ENCODE results near the gene CRACR2B.

Gene CRACR2B

DNA sequence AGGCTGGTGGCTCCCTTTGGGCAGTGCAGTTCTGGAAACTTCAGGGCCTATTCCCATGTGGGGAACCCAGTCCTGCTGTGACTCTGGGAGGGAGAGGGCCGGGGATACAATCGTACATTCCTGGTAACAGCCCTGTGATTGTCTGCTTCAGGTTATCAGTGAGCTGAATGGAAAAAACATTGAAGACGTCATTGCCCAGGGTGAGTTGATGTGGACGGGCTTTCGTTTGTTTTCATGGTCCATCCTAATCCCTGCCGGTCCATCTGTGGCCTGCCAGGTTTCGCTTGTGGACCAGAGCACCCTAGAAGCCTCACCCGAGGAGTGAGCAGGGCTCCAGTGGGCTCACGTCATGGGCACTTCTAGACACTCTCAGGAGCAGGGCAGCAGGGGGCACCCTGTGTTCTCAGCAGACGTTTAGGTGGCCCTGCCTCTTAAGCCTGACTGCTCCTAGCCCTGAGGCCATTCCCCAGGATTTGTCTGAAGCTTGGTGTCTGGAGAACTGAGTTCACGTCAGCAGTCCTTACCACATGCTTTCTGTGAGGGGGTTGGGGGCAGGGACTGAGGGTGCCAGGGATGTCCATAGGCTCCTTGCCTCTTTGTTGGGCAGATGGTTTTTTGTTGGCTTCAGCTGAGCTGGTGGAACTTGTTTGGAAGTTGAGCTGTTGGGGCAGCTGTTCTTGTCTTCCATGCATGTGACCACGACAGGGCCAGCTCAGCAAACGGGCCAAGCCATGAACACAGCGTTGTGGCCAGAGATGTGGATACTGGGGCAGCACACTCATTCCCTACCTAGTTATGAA is 16.1 kb upstream of the CRACR2B start:
- DNase-seq = no peak

DNA sequence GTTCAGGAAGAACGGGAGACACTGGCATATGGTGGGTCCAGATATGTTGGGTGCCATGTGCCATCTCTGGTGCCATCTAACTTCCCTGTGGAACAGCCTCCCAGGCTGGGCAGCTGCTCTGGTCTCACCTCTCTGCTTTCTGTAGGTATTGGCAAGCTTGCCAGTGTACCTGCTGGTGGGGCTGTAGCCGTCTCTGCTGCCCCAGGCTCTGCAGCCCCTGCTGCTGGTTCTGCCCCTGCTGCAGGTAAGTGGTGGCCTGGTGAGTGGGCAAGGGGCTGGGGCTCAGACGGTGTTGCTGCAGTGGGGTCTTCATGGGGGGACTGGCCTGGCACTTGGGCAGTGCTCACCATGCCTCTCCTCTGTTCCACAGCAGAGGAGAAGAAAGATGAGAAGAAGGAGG is 15.3 kb upstream of the CRACR2B start:
- DNase-seq = no peak

DNA sequence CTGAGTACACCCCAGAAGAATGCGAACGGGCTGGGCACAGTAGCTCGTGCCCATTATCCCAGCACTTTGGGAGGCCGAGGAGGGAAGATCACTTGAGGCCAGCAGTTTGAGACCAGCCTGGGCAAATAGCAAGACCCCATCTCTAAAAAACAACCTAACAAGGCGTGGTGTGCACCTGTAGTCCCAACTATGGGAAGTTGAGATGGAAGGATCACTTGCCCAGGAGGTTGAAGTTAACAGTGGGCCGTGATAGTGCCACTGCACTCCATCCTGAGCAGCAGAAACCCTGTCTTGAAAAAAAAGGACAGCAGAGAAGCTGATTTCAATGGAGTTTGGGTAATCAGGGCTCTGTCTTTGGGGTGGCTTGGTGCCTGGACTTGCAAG is 14.7 kb upstream of the CRACR2B start:
- DNase-seq = no peak

DNA sequence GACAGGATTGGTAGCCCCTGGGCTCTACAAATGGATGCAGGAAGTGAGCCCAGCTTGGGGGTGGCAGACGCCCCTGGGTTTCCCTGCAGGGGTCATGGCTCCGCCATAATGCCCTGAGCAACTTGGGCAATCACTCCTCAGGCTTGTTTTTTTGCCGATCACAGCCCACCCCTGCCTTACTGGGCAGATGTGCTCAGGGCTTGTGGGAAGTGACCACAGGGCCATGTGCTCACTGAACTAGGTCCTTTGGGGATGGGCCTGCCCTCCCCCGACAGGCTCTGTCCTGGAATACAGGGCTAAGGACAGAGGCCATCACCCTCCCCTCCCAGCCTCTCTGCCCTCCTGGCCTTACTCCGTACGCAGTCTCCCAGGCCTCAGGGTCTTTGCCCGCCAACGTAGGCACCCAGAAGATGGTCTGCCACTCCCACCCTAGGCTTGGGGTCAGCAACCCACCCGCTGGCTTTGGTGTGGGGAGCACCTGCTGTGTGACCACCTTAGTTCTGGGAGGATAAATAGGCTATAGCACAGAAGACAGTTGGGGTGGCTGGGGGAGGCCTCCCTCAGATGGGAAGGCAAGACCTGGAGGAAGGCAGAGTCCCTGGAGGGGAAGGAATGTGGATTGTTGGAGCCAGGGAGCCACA is 14.1 kb upstream of the CRACR2B start:
- DNase-seq = no peak

DNA sequence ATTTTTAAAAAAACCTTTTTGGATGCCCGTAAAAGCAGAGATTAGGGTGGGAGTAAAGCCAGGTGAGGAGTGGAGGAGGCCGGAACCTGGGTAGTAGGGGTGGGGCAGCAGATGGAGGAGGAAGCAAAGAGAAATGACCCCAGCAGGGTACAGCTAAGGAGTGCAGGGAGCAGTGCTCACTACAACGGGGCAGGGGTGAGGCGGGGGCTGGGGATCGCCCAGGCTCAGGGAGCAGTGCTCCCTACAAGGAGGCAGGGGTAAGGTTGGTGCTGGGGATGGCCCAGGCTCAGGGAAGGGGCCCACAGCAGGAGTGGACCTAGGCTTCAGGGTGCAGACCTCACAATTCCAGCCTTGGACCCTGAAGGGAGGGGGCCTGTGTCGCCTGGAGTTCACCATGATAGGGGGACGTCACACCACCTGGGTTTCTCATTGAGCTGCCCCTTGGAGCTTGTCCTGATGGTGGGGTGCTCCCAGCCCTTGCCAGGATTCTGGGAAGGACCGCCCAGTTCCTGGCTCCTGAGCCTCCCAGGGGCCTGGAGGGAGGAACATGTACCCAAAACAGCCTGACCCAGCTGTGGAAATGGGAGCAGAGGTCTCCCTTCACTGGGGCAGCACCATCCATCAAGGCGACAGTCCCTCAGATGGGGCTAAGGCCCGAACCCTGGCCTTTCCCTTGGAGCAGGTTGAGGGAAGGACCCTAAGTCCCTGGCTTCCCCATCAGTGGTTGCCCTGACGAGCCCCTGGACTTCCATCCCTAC is 11.9 kb upstream of the CRACR2B start:
- DNase-seq = no peak

DNA sequence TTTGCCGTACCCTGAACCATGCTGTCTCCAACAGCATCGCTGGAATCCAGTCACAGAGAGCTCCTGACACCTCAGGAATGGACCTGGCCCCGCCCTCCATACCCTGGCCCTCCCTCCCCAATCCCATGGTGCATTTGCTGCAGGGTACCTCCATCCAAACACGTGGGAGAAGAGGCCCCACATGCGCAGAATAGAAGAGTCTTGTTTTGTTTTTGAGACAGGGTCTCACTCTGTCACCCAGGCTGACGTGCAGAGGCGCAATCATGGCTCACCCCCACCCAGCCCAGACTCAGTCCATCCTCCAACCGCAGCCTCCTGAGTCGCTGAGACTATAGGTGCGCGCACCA is 11.3 kb upstream of the CRACR2B start:
- no peak for DNase-seq

DNA sequence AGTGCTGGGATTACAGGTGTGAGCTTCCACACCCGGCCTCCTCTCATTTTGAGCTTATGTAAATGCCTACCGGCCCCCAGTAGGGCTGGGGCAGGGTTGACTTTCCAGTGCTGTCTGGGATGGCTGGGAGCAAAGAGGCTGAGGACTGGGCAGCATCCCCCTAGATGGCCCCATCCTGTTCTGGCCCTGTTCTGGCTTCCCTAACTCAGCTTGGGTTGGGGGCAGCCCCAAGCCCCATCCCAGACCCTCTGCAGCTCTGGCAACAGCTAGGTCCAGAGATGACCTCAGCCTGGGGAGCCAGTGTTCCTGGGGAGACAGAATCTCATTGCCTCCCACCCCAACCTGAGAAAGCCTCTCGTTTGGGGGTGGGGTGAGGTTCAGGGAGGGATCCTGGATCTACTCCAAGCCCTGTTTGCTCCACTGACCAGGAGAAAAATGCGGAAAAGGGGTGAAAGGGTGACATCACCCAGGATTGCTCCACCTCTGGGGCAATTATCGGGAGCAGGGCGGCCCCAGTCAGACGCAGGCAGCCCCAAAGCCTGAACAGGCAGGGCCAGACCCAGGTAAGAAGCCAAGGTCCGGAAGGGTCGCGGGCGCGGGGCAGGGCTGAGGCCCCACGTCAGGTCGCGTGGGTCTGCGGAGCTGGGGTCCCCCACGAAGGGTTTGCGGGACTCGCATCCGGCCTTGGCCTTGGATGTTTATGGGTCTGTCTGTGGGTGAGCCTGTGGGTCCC is 9.2 kb upstream of the CRACR2B start, which contains the start of gene PNPLA2:
Gene PNPLA2 (plus strand): TSS at position 519 of the 733 bp plus-strand sequence. CDS start 805 bp downstream, outside the sequence.
- no peak for DNase-seq

DNA sequence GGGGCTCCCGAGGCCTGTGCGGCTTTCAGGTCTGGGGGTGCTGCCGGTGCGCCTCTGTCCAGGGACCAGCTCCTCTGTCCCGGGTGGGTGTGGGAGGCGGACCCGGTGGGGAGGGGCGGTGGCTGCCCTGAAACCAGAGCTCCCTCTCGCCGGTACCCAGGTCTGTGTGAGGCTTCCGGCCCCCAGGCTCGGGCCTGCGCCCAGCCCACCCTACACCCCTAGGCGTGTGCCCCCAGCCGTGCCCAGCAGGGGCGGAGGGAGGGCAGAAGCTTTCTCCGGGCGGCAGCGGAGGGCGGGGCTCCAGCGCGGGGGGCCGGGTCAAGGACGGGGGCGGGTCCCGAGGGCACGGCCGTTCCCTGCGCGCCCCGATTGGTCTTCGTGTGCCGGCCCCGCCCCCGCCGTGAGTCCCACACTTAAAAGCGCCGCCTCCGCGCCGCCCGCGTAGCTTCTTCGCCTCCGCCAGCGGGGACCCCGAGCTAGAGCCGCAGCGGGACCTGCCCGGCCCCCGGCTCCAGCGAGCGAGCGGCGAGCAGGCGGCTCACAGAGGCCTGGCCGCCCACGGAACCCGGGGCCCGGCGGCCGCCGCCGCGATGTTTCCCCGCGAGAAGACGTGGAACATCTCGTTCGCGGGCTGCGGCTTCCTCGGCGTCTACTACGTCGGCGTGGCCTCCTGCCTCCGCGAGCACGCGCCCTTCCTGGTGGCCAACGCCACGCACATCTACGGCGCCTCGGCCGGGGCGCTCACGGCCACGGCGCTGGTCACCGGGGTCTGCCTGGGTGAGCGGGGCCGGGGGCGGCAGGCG is 8.4 kb upstream of the CRACR2B start:
- peak; percentile 85 to 91 (median 88) for DNase-seq

DNA sequence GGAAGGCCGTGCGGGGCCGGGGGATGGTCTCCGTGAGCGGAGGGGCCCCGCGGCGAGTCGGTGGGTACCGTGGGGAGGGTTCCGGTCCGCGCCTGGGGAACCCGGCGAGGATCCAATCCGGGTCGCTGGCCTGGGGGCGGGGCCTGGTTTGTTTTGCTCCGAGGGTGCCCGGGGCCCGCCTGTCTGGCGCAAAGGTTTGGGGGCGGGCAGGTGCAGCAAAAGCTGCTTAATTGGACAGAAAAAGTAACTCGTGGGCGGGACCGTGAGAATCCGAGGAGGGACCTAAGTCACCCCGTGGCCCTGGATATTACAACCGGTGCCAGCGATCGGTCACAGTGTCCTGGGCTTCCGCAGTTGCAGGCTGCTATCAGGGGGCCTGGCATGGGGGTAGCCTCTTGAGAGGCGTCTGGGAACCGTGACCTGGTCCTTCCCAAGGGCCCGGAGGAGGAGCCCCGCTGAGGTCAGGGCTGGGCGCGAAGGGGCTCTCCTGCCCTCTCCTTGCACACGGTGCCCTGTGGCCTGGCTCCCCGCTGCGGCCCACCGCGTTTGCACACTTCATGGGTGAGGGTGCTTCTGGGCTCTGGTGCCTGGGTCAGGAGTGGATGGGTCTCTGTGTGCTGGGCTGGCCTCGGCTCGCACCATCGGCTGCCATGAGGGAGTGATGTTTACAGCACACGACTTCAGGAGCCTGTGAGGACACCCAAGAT is 7.6 kb upstream of the CRACR2B start:
- DNase-seq = peak; percentile 84 to 96 (median 90)

DNA sequence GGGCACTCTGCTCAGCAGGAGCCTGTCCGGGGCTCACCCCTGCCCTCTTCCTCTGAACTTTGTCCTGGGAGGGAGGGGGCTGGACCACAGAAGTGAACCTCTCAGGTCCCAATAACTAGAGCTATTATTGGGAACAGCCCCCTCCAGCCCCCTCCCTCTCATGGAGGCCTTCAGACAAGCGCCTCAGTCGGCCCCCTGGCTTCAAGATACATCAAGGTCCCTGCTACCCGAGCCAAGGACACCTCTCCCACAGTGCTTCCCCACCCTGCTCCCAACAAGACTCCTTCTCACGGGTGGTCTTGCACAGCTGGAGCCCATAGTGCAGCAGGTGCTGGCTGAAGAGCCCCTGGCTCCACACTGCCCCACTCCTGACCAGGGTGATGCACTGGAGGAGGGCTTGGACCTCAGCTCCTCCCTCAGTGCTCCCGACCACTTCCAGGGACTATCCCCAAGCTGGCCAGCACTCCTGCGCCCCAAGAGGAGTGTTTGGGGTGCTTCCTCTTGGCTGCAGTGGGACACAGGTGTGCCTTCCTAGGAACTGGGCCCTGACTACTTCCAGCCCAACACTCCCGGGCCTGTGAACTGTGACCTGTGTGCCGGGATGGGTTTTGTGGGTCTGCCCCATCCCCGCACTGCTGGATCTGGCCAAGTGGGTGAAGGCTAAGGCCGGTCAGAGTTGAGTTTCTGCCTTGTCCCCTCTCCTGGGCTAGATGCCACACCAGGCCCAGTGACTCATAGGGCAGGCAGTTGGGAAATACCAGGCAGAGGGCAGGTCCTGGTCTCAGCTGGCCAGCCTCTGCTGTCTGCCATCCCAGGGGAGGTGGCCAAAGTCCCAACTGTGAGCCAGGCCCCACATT is 6.8 kb upstream of the CRACR2B start:
- no peak for DNase-seq

DNA sequence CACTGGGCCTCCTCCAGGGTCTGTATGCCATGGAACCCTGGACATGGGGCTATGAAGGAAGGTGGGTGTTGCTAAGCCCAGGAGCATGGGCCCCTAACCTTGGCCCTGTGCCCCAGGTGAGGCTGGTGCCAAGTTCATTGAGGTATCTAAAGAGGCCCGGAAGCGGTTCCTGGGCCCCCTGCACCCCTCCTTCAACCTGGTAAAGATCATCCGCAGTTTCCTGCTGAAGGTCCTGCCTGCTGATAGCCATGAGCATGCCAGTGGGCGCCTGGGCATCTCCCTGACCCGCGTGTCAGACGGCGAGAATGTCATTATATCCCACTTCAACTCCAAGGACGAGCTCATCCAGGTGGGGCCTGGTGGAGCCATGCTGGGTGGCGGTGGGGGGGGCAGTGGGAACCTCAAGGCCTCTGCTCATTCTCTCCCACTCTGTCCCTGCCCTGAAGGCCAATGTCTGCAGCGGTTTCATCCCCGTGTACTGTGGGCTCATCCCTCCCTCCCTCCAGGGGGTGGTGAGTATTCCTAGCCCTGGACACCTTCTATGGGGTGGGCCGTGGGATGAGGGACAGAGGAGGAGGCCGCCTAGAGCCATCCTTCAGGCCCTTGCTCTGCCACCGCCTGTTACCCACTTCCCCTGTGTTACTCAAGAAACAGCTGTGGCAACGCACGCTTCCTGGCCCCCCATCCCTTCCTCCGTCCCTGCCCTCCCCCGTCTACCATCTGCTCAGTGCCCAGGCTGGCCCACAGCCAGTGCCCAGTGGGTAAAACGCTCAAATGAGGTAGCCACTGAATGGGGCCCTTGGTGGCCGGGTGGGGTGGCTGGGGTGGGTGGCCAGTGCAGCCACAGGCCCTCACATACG is 6.0 kb upstream of the CRACR2B start:
- DNase-seq = no peak

DNA sequence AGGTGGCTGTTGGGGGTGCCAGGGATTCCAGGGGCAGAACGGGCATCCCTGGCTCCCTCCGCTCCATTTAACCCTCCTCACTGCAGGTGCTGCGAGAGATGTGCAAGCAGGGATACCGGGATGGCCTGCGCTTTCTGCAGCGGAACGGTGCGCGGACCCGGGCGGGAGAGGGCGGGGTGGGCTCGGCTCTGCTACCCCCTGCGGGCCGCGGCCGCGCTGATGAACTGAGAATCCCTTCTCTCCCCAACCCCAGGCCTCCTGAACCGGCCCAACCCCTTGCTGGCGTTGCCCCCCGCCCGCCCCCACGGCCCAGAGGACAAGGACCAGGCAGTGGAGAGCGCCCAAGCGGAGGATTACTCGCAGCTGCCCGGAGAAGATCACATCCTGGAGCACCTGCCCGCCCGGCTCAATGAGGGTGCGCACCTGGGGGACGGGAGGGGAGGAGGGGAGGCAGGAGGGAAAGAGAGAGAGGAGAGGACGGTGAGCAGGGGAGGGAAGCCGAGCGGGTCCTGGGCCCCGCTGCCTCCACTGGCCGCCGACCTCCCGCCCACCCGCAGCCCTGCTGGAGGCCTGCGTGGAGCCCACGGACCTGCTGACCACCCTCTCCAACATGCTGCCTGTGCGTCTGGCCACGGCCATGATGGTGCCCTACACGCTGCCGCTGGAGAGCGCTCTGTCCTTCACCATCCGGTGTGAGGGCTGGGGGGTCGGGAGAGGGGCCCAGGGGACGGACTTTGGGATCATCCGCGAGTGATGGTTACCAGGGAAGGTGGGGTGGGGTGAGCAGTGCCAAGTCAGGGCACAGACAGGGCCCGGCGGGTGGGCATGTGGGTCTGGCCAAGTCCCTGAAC is 4.1 kb upstream of the CRACR2B start:
- no peak for DNase-seq

DNA sequence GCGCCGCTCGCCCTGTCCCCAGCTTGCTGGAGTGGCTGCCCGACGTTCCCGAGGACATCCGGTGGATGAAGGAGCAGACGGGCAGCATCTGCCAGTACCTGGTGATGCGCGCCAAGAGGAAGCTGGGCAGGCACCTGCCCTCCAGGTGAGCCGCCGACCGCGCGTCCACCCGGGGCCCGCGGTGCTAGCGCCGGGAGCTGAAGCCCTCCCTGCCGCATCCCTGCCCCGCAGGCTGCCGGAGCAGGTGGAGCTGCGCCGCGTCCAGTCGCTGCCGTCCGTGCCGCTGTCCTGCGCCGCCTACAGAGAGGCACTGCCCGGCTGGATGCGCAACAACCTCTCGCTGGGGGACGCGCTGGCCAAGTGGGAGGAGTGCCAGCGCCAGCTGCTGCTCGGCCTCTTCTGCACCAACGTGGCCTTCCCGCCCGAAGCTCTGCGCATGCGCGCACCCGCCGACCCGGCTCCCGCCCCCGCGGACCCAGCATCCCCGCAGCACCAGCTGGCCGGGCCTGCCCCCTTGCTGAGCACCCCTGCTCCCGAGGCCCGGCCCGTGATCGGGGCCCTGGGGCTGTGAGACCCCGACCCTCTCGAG is 3.3 kb upstream of the CRACR2B start:
- DNase-seq = no peak

DNA sequence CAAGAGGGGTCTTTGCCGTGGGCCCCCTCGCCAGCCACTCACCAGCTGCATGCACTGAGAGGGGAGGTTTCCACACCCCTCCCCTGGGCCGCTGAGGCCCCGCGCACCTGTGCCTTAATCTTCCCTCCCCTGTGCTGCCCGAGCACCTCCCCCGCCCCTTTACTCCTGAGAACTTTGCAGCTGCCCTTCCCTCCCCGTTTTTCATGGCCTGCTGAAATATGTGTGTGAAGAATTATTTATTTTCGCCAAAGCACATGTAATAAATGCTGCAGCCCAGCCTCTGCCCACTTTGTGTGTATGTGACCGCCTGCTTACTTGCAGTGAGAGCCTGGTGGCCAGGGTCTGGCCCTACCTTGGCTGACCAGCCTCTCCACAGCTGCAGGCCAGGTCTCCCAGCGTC is 2.8 kb upstream of the CRACR2B start:
- no peak for DNase-seq

DNA sequence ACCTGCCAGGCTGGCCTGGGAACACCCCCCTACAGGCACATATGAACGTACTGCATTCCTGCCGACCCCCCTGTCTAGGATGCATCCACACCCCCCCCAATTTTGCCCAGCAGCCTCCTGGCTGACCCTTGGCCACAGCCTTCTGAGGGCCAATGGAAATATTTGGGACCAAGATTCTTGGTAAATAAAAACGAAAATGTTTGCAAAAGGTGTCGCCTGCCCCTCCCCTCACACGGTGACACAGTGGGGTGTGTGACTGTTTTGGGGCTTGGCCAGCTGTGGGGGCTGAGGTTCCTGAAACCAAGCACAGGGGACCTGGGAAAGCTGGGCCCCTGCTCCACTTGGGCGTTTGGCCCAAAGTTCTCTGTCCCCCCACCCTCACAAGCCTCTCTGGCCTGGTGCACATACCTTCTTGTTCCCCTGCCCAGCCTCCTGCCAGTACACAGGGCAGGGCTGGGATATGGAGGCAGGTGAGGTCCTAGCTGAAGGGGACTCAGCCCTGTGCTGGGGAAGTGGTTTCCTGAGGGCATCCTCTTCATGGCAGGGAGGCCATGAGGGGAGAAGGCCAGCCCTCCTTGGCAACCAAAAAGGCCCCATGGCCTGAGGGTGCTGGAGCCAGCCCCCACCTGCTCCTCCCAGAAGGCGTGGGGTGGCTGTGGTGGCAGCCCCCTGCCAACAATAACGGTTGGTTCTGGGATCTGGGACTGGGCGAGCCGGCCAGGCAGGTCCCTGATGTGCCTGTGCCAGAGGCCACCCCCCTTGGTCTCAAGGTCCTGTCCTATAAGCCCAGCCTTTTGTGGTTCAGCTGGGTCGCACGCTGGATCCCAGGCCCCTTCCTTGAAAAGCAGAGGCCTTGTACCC is 2.1 kb upstream of the CRACR2B start:
- no peak for DNase-seq

DNA sequence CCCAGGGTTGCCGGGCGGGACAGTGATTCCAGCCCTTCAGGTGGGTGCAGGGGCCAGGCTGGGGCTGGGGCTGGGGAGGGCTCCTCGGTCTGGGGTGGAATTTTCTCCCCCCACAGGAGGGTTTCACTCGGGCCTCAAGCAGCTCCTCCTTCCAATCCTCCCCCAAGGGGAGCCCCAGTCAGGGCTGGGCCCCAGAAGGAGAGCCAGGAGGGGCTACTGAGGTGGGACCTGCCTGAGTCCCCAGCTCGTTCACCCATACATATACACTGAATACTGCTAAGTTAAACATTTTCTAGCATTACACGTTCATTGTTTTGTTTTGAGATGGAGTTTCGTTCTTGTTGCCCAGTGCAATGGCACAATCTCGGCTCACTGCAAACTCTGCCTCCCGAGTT is 1.5 kb upstream of the CRACR2B start:
- DNase-seq = no peak

DNA sequence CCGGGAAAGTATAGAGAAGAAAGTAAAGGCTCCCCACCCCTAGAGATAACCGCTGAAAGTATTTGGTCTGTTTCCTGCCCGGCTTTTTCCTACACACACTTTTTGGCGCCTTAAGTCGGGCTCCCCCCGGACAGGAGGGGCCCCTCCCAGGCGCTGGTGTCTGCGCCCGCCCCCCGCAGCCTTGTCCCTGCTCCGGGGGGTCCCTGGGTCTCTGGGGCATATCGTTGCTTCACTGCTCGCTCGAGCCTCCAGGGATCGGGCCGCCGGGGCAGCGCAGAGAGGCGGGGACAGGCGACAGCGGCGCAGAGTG is 928 bp upstream of the CRACR2B start:
- DNase-seq = no peak
